GM12892 (cell line): Measurements from ENCODE around the gene POLN.

Experiments
- POLR2A ChIP-seq: IDR thresholded peaks from 2 replicates; pipeline ENCODE4 v1.6.1; 2011; ENCODE audit warnings: low read depth, low read length, control low read depth
- POLR2AphosphoS5 ChIP-seq: IDR thresholded peaks from 2 replicates; pipeline ENCODE4 v1.6.1; 2011; ENCODE audit warnings: low read depth, low read length, control low read depth

DNA sequence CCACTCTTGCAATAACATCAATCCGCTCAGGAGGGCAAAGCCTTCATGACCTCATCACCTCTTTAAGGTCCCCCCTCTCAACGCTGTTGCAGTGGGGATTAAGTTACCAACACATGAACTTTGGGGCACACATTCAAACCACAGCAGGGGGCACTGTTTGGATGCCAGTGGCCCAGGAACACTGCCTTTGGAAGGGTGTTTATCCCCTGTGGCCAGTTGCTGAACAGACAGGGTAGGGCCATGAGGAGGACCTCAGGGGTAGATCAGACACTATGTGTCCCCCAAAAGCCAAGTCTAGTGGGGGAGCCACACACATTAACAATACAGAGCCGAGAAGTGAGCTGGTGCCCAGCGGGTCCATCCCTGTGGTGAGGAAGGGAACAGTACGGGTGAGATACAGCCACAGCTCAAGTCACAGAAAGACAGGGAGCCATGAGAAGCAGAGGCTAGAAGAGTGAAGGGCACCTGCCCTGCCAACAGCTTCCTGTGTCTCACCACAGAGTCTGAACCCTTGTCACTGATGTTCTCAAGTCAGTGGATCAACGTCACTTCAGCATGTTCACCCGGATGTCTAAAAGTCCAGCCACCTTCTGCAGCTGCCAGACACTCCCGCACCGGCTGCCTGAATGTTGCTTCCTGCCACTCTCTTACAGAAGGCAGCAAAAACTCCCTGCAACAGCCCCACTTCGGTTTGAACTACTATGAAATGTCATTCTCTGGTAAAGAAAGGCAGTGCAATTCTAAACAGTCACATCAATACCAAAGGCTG, 39.8 kb upstream of the POLN start:
- TF ChIP-seq POLR2AphosphoS5 (no peak), POLR2A (no peak)
